RWPE1 (cell line): ENCODE data around the gene OR10Z1.

Experiments used
- CTCF ChIA-PET: fragments of 350-600 bp; sonication (Branson Sonifier 250); formaldehyde crosslinking; extraction: SDS; loops from one replicate; lab custom pipeline; 2021; lab: Yijun Ruan, JAX
- POLR2A ChIA-PET: fragments of 400-600 bp; formaldehyde crosslinking; extraction: SDS; loops from one replicate; lab custom pipeline; 2020; ENCODE audit warnings: antibody characterized with exemption; ENCODE audit not compliant: low non-redundant PET; lab: Yijun Ruan, JAX
- DNase-seq: peaks from one replicate; pipeline ENCODE4 v3.0.0; 2012; ENCODE audit warnings: low spot score
- H3K27ac ChIP-seq: fragments of 450-650 bp; 2 replicates; pipeline ENCODE4 v1.5.1; 2017
- TF ChIP-seq, protein P1 (sequence below): fragments of 450-650 bp; conservative IDR thresholded peaks from 2 replicates; pipeline ENCODE4 v1.5.1; 2017; ENCODE audit warnings: low read depth, mild to moderate bottlenecking

Gene OR10Z1

DNA sequence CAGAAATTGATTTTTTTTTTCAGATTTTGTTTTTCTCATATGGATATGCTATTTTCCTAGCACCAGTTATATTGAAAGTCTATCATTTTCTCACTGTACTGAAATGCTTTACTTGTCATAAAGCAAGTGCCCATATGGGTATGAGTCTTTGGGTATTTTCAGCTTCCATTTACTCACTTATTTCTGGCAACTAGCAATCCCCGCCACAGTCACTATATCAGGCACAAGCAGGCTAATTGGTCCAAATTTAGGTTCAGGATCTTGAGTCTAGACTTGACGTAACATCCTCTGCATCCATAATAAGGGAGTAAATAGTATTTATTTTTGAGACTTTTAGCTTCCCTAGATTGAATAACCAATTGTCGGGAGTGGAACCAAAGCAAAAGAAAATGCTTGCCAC, 27.5 kb upstream of the OR10Z1 start:
- H3K27ac ChIP-seq, result no peak overlapping the region
- no peak for DNase-seq
- ChIA-PET POLR2A (no interaction called here), CTCF (no interaction called here)
- TF ChIP-seq, protein P1, sequence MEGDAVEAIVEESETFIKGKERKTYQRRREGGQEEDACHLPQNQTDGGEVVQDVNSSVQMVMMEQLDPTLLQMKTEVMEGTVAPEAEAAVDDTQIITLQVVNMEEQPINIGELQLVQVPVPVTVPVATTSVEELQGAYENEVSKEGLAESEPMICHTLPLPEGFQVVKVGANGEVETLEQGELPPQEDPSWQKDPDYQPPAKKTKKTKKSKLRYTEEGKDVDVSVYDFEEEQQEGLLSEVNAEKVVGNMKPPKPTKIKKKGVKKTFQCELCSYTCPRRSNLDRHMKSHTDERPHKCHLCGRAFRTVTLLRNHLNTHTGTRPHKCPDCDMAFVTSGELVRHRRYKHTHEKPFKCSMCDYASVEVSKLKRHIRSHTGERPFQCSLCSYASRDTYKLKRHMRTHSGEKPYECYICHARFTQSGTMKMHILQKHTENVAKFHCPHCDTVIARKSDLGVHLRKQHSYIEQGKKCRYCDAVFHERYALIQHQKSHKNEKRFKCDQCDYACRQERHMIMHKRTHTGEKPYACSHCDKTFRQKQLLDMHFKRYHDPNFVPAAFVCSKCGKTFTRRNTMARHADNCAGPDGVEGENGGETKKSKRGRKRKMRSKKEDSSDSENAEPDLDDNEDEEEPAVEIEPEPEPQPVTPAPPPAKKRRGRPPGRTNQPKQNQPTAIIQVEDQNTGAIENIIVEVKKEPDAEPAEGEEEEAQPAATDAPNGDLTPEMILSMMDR, result no peak

DNA sequence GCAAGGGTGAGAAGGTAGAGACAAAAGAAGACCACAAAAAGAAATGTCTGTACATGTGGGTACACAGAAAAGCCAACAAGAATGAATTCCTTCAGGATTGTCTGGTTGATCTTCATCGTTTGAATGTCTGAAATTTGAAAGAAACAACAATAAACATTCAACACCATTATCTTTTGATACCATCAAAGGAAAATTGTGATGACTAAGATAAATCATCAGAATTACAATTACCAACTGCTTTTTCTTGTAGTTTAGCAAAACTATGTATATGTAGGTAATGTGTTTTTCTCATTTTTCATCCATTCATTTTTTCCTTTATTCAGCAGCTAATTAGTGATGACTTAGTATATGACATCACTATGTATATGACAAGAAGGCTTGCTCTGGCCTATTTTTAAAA, 25.3 kb upstream of the OR10Z1 start, which contains the start of gene OR10X1:
Gene OR10X1, minus strand, starts transcription at position 167 of the 400 bp plus-strand sequence. Its CDS starts 0 bp downstream, at position 167.
- ChIA-PET CTCF (no interaction called here), POLR2A (no interaction called here)
- no peak within 1 kb of the TSS for H3K27ac ChIP-seq
- TF ChIP-seq, protein P1, result no peak
- no peak for DNase-seq

DNA sequence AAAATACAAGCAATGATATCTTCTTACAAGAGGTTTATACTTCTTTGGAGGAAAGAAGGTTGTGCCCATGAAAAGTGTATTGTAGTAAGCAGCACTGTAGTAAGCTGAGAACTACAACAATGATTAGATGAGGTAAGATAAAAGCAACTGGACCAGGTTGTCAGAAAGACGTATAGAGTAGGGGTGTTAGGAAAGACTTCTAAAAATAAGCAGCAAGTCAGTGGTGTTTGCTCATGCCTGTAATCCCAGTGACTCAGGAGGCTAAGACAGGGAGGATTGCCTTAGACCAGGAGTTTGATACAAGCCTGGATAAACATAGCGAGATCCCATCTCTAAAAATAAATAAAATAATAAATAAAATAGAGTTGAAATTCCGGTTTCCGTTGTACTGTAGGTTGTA, 21.1 kb upstream of the OR10Z1 start:
- H3K27ac ChIP-seq, result no peak overlapping the region
- ChIA-PET CTCF (no interaction called here), POLR2A (no interaction called here)
- TF ChIP-seq, protein P1, result no peak
- no peak for DNase-seq

DNA sequence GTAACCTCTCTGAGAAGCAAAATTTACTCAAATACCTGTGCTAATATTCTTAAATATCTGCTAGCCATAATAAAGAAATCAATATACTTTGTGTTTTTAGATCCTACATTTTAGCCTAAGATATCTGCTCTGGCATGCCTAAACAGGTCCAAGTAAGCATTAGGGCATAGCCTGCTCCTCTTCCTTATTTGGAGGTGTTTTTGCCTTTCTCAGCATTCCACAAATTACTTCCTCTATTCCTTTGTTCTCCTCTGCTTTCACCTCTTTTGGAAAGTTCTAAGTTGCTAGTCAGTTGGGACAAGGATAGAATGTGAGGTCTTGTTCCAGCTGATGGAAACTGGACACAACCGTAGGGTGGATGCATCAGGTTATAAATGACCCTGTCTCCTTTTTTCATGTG, 18.1 kb upstream of the OR10Z1 start:
- ChIA-PET POLR2A (no interaction called here), CTCF (no interaction called here)
- H3K27ac ChIP-seq, result no peak overlapping the region
- no peak for DNase-seq
- TF ChIP-seq, protein P1, result no peak

DNA sequence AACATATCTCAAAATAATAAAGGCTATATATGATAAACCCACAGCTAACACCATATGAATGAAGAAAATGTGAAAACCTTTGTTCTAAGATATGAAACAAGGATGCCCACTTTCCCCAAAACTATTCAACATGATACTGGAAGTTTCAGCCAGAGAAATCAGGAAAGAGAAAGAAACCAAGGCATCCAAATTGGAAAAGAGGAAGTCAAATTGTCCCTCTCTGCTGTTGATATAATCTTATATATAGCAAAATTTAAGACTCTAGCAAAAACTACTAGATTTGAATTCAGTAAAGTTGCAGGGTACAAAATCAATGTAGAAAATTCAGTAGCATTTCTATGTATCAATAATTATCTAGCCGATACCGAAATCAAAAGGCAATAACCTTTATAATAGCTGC, 4.3 kb upstream of the OR10Z1 start:
- H3K27ac ChIP-seq, result no peak overlapping the region
- POLR2A ChIA-PET, result no interaction called here
- TF ChIP-seq, protein P1, result no peak
- CTCF ChIA-PET, result interaction anchor here (0.6 kb wide), 1 partner anchor 166 kb away, joined by 5 read pairs; no protein-coding TSS in a partner anchor
- DNase-seq, result no peak

DNA sequence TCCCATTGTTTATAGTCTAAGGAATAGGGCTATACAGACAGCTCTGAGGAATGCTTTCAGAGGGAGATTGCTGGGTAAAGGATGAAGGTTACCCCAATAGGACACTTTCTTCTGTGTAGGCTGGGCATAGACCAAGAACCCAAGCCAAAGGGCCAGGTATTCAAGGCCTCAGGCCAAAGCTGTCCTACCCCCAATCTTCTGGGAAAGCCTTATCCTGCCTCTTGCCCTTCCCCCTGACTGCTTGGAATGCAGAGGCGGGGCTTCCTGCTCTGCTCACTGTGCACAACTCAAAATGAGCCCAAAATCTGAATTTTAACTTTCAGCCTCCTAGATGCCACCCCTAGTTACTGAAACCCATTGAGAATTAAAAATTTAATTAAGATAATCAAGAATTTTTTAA, 2.2 kb downstream of the OR10Z1 start:
- H3K27ac ChIP-seq, result no peak overlapping the region
- DNase-seq, result no peak
- ChIA-PET POLR2A (no interaction called here), CTCF (no interaction called here)
- TF ChIP-seq, protein P1, result no peak

DNA sequence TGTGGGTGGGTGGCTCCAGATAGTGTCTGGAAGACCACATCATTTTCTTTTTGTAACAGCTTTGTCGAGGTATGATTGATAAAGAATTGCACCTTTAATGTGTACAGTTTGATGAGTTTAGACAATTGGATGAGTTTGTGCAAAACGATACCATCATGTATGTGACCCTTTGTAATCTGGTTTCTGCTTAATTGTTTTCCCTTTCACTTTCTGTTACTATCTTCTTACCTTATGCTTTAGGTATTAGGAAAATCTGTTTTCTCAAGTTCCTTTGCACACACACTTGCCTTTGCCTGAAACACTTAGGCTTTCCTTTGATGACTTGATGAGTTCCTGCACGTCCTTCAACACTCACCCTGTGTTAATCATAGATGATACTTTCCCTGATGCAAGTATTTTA, 6.8 kb downstream of the OR10Z1 start:
- ChIA-PET CTCF (no interaction called here), POLR2A (no interaction called here)
- no peak overlapping the region for H3K27ac ChIP-seq
- no peak for DNase-seq
- TF ChIP-seq, protein P1, result no peak
